Inferior parietal cortex (tissue), 1 donor: ENCODE measurements around the gene L3MBTL4.
"Not testable (repeated sequence)": the region's sequence is repeated elsewhere in the genome, so short reads cannot be mapped to it uniquely, and the experiment has no call there.

Experiments
- DNase-seq: peaks from one replicate; pipeline ENCODE4 v3.0.0-alpha.2; 2016; ENCODE audit errors: extremely low spot score

The L3MBTL4 gene

DNA sequence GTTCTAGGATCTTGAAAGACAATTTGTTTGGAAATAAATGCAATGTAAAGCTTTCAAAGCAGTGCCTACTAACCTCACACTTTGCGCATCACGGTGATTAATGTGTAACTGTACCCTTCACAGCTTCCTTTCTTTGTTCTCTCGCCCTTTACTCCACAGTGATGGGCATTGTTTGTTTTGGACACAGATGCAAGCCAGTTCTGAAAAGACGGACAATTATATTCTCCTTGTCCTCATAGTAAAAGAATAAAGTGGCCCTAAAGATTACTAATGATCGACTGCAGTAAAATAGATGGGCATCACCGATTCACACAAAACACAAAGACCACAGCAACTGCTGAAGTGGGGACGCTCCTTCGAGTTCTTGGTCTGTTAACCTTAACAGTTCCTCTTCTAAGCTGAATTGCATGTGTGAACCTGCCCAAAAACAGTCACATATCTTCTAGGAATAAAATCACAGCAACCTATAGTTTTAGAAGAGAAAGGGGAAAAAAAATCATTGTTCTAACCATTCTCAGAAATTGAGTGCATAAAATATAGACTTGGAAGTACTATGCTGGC lies 7.7 kb downstream of the L3MBTL4 start:
- no peak for DNase-seq

DNA sequence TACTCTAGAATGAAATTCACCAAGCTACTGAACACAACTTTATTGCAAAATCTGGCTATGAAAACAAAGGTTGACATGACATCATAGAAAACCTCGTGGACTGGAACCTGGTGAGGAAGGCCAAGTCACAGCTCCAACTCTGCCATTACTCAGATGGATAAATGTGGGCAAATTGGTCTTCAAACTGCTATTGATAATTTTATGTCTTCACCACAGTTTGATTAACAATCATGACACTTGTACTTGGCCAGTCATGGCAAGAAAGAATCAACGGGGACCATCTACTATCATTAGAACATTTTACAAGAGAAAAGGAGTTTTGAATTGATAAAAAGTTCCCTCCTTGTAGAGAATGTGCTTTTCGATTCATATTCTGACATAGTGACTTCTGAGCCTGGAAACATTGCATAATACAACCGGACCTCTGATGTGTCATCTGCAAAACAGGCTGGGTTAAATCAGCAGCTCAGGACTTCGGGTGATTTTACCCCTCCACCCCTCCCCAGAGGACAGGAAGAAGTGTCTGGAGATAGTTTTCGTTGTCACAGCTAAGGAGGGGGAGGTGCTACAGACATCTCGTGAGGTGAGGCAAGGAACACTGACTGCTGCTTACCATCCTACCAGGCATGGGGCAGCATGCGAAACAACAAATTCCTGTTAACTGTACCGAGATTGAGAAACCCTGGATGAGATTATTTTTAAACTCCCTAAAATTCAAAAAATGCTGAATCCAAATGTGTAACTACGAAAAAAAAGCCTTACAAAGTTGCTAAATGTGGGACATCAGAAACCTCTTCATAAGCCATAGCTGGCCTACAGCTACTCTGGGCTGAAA lies 8.4 kb downstream of the L3MBTL4 start:
- no peak for DNase-seq

DNA sequence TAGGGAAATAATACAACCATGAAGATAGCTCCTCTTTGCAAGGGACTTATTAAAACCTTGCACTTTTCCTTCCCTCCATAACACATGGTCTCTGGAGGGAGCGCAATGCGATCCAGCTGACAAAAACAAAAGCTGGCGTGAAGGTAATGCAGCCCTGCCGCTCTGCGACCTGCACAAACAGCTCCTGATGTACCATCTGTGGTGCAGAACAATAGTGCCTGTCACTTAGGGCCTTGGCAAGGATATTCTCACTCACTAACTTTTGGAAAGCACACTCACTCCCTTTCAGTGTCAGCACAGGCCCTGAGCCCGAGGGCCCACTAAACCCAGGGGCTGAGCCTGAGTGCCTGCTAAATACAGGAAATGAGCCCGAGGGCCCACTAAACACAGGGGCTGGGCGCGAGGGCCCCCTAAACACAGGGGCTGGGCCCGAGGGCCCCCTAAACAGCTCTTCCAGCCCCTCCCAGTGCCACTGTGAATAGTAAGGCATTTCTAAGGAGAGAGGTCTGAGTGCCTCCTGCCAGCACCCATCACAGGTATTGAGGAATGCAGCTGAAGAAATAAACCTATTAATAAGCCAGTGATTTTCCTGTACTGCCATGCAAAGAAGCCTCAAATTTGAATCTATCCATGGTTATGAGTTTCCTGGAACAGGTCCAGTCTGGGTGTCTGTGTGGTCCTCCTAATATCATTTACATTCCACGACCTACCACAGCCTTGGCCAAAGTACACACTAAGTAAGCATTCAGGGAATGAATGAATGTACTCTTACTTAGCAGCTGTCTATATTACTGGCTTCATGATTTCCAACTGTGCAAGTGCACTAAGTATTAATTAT lies 9.3 kb downstream of the L3MBTL4 start:
- DNase-seq = no peak

DNA sequence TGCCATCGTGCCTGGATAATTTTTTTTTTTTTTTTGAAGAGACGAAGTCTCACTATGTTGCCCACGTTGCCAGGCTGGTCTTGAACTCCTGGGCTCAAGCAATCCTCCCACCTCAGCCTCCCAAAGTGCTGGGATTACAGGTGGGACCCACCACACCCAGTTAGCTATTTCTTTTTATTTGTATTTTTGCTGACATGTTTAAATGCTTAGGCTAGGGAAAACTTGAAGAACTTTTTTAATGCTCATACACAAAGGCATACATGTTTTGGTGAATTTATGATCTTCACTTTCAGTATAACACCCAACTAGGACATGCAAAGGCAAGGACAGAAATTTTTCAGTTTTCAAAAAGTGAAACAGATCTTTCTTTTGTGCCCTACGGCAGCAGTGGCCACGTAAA lies 9.9 kb downstream of the L3MBTL4 start:
- DNase-seq = no peak

DNA sequence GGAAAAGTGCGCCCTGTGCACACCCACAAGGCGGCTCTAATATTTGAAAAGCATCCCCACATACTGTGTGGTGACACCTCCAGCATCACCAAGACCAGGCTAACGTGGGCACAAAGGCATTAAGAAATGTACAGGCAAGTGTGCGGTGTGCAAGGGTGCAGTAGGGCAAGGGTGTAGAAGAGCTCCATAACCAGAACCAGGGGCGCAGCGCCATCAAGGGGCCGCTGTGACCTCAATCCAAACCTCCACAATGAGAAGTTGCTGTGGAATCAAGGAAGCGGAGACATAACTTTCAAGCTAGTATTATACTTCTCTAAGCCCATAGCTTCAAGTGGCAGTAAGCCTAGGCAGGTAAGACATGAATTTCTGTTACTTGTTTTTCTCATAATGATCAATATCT lies 13.0 kb downstream of the L3MBTL4 start:
- no peak for DNase-seq

DNA sequence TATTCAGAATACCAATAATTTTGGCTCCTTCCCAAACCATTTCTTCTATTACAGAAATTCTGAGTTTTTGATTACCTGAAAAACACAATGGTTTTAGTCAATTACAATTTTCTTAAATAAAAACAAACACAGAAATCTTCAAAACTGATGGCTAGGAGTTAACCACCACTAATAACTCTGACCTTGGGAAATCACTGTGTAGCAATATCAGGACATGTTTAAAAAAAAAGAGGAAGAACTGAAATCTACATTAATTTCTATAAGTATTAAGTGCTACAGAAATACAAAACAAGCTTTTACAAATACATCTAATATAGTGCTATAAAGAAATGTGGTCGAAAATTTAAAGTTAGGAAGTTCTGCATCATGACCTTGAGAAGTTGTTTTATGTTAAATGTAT lies 14.9 kb downstream of the L3MBTL4 start:
- DNase-seq = no peak

DNA sequence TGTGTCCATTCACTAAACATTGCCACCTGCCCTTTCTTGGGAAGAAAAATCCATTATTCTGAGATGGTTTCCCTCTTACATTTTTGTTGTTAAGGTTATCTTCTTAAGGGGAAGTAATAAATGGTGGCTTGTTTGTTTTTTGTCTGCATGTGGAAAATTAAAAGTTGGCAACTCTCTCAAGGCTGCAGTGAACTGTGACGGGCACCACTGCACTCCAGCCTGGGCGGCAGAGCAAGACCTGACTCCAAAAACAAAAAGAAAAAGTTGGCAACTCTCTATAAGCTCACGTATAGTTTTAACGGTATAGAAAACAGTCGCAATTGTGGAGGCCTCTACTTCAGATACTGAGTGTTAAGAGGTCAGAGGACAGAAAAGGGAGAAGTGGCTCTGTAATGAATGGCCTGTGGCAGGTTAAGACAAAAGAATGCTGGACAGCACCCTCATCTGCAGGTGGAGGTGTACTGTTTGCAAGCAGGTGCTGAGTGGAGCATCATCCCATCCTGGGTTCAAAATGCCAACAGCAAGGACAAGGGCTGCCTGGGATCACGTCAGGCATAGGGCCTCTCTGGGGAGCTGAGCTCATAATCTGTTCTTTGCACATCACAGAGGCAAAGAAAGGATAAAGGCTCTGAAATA lies 16.7 kb downstream of the L3MBTL4 start:
- no peak for DNase-seq

DNA sequence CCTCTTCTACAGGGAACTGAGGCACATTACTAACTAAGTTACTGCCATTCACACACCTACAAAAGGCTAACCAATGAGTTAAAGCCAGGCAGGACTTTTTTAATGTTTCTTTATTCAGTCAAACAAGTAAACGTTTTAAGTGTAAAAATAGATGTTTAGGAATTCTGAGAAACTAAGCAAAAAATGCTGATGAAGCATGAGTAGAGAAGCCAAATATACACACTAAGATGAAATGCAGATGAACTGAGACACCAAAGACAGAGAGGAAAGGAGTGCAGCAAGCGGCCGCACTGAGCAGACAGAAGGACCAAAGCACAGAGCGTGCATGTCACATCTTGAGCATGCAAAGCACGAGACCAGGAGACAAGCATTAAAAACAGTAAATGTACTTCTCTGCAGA lies 17.9 kb downstream of the L3MBTL4 start:
- no peak for DNase-seq

DNA sequence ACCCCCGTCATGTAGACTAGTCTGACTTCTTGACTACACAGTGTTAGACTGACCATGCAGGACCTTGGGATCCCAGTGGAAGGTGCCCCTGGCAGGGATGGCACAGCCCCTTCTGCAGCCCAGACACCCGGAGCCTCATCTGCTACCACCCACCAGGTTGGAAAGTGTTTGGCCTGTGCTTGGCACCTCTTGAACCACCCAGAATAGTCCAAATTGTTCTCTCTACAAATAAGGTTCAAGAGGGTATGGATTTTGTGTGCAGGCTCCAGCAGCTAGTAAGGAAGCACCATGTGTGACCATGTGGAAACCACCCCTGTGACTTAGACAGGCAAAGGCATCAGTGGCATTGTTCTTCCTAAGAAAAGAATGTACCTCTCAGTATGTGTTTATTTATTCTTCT lies 18.4 kb downstream of the L3MBTL4 start:
- DNase-seq = no peak

DNA sequence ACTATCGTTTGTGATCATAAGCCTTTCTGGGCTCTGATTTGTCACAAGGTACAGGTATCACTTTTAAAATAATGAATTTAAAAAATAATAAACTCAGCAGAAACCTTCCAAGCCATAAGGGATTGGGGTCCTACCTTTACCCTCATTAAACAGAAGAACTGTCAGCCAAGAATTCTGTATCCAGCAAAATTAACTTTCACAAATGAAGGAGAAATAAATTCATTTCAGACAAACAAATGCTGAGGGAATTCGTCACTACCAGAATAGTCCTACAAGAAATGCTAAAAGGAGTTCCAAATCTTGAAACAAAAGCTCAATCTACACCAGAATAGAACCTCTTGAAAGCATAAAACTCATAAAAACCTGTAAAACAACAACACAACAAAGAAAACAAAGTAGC lies 25.7 kb downstream of the L3MBTL4 start:
- no peak for DNase-seq

DNA sequence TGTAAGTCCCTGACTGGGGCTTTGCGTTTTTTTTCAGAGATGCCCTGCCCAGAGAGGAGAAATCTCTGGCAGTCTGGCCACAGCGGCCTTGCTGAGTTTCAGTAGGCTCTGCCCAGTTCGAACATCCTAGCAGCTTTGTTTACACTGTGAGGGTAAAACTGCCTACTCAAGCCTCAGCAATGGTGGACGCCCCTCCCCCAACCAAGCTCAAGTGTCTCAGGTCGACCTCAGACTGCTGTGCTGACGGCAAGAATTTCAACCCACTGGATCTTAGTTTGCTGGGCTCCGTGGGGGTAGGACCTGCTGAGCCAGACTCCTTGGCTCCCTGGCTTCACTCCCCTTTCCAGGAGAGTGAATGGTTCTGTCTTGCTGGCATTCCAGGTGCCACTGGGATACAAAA lies 31.7 kb downstream of the L3MBTL4 start:
- no peak for DNase-seq

DNA sequence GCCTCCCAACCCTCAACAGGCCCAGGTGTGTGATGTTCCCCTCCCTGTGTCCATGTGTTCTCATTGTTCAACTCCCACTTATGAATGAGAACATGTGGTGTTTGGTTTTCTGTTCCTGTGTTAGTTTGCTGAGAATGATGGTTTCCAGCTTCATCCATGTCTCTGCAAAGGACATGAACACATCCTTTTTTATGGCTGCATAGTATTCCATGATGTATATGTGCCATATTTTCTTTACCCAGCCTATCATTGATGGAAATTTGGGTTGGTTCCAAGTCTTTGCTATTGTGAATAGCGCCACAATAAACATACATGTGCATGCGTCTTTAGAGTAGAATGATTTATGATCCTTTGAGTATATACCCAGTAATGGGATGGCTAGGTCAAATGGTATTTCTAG lies 37.2 kb downstream of the L3MBTL4 start:
- not testable (repeated sequence) for DNase-seq

DNA sequence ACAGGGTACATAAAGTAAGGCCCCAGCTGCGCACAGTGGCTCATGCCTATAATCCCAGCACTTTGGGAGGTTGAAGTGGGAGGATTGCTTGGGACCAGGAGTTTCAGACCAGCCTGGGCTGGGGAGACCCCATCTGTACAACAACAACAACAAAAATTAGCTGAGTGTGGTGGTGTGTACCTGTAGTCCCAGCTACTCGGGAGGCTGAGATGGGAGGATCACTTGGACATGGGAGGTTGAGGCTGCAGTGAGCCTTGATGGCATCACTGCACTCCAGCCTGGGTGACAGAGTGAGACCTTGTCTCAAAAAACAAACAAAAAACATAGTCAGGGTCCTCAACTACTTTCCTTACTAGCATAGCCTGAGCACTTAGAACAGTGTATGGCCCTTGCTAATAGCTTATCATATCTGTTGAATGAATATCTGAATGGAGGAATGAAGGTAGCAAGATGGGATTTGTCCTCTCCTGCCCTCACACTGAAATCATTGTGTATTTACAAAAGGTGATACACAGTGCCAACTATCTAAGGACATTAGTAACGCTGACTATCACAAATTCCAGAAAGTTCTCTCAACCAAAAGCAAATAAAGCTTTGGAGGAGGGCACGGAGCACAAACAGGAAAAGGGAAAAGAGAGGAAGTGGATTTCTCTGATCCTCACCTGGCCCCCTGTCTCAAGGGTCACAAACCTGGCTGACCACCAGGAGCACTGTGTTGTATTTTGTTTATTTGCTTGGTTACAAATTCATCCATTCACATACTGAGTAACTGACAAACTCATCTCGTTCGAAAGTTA lies 38.1 kb downstream of the L3MBTL4 start:
- no peak for DNase-seq

DNA sequence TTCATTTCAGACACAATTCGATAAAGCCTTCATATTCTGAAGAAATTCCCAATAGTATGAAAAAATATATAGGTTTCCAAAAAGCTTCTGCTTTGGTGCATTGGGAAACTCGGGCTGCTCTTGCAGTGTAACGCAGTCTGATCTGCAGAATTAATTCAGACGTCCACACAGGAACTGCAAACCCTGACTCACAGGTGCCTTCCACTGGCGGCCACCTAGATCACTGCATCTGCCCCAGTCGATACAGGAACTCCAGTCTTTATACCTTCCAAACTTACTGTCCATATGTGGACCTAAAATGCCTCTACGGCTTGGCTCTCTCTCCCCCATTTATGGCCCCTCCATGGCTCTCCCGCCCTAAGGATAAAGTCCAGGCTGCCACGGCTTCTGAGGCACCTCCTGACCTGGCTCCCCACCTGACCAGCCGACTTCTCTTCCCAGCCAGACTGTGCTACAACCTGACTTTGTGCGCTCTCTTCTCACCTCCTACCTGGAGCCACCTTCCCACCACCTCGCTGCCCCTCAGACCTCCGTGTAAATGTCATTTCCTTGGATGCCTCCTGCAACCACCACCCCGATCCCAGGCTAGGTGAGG lies 39.7 kb downstream of the L3MBTL4 start:
- DNase-seq = no peak

DNA sequence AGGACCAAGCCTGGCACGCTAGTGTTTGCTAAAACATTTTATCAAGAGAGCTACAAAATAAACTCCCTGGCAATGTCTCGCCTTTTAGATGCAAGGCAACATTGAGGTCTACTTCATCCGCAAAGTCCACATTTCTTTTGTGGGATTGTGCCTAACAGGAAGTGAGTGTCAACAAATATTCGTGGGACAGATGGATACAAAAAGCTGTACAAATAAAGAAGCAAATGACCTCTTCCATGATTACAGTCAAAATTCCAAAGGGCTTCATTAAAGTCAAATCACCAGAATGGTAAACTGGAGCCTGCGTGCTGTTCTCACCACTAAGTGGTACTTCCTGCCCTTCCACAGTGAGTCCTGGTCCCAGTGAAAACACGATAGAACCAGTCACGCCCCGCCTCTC lies 40.4 kb downstream of the L3MBTL4 start:
- DNase-seq = no peak

DNA sequence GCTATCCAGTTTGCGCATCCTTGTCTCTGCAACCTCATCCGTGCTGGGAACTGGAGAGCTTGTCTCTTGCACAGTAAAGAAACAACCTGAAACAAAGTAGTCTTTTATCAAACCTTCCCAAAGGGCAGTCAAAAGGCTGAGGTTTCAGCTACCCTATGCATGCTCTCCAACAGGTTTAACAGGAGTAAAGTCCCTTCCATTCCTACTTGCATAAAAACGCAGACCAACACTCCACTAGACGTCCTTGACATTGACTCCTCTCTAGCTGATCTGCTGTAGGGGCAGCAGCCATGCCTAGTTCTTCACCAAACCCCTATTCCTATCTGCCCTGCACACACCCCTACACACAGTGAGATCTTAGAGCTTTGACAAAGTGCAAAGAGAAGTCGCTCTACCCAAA lies 41.5 kb downstream of the L3MBTL4 start:
- DNase-seq = no peak

DNA sequence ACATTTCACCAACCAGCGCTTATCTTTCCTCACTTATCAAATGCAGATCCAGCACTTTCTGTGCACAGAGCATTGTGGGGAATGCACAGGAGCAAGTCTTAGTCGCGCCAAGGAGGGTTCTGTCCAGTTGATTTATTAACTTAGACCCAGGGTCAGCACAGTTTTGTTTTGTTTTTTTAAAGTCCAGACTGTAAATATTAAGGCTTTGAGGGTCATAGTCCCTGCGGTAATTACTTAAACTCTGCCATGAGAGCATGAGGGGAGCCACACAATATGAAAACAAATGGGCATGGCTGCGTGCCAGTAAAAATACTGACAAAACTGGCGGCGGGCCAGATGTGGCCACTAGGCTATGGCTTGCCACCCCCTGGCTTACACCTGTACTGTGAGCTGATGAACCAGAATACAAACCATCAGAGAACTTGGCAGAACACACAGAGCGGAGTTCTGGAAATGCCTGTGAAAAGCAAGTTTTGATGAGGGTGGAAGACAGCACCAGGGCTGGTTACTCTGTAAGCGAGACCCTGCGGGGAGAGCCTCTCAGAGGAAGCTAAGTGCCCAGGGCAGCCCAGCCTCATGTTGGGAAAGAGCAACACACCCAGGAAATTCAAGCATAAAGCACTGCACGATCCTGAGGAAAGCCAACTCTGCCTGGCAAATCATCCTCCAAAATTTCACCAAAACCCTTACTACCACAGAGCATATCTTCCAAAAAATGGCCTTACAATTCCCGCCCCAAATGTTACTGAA lies 43.6 kb downstream of the L3MBTL4 start:
- no peak for DNase-seq

DNA sequence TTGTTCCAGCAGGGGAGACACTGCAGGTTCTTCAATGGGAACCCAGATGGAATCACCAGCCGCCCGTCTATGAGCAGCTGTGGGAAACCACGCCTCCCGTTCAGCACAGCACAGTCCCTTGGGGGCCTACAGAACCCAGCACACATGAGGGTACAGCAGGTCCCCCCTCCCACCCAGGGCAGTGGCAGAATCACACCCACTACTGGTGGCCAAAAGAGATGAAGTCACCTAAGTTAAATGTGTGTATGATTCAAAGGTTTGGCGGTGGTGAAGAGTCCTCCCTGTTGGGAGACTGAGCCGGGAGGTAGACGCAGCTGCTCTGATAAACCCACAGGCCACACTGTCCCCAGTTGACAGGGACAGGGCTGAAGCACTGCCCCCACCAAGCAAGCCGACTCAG lies 44.3 kb downstream of the L3MBTL4 start:
- no peak for DNase-seq

DNA sequence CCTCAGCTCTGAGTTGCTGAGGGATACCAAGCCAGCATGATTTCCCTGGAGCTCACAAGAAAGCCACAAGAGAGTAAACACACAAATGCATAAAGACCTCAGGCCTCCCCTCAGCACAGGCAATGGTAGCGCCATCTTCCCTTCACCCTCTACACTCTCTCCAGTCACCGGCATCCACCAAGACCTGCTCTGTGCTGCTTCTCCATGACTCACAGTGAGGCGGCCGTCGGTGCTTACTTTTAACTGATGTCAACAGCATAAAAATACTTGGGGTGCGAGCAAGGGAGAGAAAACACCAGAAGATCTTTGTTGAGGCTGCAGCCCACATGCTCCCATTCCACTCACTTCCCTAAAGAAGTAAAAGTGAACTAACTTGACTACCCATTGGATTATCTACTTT lies 46.7 kb downstream of the L3MBTL4 start:
- DNase-seq = no peak

DNA sequence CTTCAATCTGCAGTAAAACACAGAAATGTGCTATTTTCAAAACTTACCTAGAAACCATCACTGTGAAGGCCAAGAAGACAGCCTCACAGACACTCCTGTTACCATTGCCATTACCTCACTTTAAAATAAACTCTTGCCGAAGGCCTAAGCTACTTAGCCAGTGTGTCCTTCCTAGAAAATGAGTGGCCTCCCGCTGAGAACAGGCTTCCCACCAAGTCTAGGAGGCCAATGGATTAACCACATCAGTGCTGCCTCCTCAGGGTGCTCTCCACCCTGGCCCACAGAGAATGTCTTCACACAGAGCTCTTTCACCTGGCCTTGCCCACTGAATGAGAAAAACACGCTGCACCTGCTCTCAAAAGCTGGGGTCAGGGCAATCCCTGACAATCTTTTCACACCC lies 47.5 kb downstream of the L3MBTL4 start:
- no peak for DNase-seq
